ENCODE data around the gene EDDM13.
"Not testable (repeated sequence)": the region's sequence is repeated elsewhere in the genome, so short reads cannot be mapped to it uniquely, and the experiment has no call there.

EDDM13 gene, protein sequence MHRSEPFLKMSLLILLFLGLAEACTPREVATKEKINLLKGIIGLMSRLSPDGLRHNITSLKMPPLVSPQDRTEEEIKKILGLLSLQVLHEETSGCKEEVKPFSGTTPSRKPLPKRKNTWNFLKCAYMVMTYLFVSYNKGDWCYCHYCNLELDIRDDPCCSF

DNA sequence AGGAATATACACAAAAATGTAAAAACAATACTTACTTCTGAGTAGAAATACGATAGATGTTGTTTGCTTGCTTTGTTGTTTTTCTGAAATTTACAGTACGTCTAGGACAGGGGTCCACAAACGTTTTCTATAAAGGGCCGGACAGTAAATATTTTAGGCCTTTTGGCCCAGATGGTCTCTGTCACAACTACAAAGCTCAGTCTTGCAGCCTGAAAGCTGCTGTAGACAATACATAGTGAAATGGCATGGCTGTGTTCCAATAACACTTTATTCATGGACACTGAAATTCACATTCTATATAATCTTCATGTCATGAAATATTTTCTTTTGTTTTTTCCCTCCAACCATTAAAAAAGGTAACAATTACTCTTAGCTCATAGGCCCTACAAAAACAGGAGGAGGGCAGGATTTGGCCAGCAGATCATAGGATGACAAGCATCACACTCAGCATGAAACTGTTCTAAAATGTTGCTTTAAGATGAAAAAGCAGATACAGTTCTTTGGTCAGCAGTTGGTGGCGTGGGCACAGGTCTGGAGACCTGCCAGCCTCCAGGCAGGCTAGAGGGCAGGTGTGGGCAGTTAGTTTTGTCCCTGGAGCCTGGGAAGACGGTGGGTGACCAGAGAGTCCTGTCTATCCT lies at the start of gene EDDM13:
EDDM13 (plus strand) TSS at position 588 of the 638 bp plus-strand sequence. CDS start 87 bp downstream, outside the sequence.
- TF ChIP-seq, protein P1, sequence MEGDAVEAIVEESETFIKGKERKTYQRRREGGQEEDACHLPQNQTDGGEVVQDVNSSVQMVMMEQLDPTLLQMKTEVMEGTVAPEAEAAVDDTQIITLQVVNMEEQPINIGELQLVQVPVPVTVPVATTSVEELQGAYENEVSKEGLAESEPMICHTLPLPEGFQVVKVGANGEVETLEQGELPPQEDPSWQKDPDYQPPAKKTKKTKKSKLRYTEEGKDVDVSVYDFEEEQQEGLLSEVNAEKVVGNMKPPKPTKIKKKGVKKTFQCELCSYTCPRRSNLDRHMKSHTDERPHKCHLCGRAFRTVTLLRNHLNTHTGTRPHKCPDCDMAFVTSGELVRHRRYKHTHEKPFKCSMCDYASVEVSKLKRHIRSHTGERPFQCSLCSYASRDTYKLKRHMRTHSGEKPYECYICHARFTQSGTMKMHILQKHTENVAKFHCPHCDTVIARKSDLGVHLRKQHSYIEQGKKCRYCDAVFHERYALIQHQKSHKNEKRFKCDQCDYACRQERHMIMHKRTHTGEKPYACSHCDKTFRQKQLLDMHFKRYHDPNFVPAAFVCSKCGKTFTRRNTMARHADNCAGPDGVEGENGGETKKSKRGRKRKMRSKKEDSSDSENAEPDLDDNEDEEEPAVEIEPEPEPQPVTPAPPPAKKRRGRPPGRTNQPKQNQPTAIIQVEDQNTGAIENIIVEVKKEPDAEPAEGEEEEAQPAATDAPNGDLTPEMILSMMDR (conservative IDR thresholded peaks at IDR 0.05), result no peak
- no peak within 1 kb of the TSS for H3K27ac ChIP-seq

DNA sequence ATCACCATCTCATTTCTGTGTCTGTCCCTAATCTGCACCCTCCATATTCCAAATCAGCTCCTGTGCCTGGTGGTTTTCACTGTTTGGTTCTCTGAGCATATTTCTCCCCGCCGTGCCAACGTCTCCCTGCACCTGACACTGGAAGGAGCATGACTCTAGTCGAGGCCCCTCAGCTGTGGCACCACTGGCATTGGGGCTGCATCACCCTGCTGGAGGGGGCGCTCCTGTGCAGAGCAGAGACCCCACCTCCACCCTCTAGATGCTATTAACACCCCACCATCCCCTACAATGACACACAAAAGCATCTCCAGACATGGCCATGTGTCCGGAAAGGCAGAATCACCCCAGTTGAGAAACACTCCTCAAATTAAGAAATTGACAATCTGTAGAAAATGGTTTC lies 49.6 kb upstream of the EDDM13 start:
- H3K27ac ChIP-seq, result no peak overlapping the region
- TF ChIP-seq, protein P1 (conservative IDR thresholded peaks at IDR 0.05), result no peak

DNA sequence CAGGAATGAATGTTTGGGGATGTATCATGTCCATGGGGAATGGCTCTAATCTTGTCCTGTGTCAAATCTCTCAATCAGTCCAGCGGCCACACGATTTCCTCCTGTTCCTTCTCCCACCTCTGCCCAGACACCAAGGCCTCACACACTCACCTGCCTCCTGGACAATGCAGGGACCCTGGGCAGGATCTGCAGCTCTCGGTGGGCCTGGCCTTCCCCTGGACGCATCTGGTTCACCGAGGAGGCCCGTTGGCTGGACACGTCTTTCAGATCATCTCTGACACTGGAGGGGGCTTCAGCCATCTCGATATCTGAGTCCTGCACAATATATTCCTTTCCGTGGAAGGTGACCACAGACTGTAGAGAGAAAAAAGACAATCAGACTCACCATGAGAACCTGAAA lies 49.1 kb upstream of the EDDM13 start:
- no peak overlapping the region for H3K27ac ChIP-seq
- TF ChIP-seq, protein P1 (conservative IDR thresholded peaks at IDR 0.05), result no peak

DNA sequence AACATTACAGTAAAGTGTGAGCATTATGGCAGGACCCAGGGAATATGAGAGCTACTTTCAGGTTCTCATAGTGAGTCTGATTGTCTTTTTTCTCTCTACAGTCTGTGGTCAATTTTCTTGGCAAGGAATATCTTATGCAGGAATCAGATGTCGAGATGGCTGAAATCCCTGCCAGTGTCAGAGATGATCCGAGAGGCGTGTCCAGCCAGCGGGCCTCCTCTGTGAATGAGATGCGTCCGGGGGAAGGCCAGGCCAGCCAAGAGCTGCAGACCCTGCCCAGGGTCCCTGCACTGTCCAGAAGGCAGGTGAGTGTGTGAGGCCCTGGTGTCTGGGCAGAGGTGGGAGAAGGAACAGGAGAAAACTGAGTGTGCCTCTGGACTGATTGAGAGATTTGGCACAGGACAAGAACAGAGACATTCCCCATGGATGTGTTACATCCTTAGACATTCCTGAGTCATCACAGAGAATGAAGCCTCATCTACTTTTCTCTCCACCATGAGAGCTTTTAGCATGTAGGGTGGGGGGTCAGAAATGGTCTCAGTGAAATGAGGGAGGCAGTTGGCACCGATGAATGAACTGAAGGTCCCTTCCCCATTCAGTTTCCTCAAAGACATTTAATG lies 27.3 kb upstream of the EDDM13 start:
- H3K27ac ChIP-seq, result no peak overlapping the region
- TF ChIP-seq, protein P1 (conservative IDR thresholded peaks at IDR 0.05), result no peak

DNA sequence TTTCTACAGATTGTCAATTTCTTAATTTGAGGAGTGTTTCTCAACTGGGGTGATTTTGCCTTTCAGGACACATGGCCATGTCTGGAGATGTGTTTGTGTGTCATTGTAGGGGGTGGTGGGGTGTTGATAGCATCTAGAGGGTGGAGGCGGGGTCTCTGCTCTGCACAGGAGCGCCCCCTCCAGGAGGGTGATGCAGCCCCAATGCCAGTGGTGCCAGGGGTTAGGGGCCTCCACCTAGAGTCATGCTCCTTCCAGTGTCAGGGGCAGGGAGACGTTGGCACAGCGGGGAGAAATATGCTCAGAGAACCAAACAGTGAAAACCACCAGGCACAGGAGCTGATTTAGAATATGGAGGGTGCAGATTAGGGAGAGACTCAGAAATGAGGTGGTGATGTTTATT lies 26.8 kb upstream of the EDDM13 start:
- not testable (repeated sequence) for H3K27ac ChIP-seq

DNA sequence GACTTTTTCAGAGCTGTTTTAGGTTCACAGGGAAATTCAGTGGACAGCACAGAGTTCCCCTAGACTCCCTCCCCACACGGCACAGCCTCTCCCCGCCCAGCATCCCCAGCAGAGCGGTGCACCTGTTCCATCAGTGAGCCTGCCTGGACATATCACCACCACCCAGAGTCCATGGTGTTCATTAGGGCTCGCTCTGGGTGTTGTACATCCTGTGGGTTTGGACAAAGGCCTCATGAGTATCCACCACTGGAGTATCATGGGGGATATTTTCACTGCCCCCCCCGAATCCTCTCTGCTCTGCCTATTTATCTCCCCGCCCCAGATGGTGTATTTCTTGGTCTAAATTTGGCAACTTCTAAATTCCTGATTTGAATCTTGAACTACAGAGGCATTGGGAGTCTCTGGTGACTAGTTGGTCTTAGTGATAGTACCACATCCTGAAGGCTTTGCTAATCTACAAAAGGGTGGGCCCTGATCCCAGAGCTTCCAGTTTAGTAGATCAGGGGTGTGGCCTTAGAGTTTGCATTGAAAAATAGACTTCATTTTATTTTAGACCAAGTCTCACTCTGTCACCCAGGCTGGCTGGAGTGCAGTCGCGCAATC lies 23.7 kb upstream of the EDDM13 start:
- not testable (repeated sequence) for H3K27ac ChIP-seq

DNA sequence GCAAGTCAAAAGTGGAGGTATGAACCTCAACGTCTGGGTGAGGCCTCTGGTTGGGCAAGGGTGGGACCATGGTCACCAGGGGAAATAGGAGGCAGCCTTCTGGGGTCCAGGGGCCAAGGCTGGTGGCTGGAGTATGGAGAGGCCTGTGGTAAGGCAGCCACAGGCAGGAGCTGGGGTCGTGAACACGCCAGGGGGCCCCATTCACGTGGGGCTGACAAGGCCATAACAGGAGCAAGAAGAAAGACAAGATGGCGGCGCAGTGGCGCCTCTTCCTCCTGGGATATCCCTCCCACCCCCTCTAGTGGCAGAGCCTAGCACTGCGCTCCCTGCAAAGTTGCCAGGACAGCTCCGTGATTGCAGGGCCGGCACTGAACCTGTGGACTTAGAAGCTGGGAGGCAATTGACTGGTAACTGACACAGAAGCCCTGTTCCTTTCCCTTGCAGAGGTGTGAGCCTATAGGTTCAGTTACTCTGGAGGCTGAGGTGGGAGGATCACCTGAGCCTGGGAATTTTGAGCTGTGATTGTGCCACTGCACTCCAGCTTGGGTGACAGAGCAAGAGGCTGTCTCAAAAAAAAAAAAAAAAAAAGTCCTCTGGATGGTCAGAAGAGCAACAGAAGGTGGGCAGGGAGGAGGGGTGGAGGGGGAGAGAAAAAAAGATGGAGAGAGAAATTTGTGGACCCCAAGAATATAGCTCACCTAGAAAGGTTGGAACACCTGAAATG lies 19.7 kb upstream of the EDDM13 start:
- H3K27ac ChIP-seq, result no peak overlapping the region
- TF ChIP-seq, protein P1 (conservative IDR thresholded peaks at IDR 0.05), result peak; percentile 94

DNA sequence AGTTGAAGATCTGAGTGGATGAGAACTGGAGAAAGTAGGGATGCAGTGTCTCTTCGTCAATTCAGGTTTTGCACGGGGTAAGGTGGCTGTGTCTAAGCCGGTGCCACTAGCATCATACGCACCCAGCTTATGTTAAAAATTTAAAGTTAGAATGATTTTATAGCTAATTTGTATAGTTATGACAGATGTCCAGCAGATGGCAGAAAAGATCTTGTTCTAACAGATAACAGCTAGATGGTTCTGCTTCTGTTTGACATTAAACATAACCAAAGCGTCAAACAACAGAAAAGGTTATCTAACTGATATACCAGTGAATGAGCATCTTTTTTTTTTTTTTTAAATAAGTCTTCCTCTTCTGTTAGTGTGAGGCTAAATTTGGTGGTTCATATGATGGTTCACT lies 18.8 kb upstream of the EDDM13 start:
- TF ChIP-seq, protein P1 (conservative IDR thresholded peaks at IDR 0.05), result peak; percentile 74
- no peak overlapping the region for H3K27ac ChIP-seq

Measured in VCaP (cell line).